SK-N-SH treated with all-trans-retinoic acid at 6 μM for 48 hours (cell line): ENCODE results near the gene MRLN.
"Not testable (repeated sequence)": the region's sequence is repeated elsewhere in the genome, so short reads cannot be mapped to it uniquely, and the experiment has no call there.

ENCODE experiments used
- ATAC-seq: fragments of 200-7000 bp; cut with Tn5 transposase; 3 replicates; pipeline ENCODE4 v1.9.1; 2020; ENCODE audit warnings: mild to moderate bottlenecking, moderate library complexity
- ARNTL ChIP-seq: fragments of 450-650 bp; formaldehyde crosslinking; IDR thresholded peaks from 2 replicates; pipeline ENCODE4 v1.5.0; 2020; ENCODE audit warnings: low read depth, mild to moderate bottlenecking, moderate library complexity, borderline replicate concordance
- BACH2 ChIP-seq: fragments of 250-450 bp; sonication (Bioruptor Pico); IDR thresholded peaks from 2 replicates; pipeline ENCODE4 v1.9.0; 2021; ENCODE audit warnings: mild to moderate bottlenecking, borderline replicate concordance
- CREB5 ChIP-seq: fragments of 250-450 bp; sonication (Bioruptor Pico); IDR thresholded peaks from 2 replicates; pipeline ENCODE4 v1.5.1; 2020; ENCODE audit warnings: low read depth, mild to moderate bottlenecking, moderate library complexity
- CSDC2 ChIP-seq: fragments of 250-450 bp; sonication (Bioruptor Pico); IDR thresholded peaks from 2 replicates; pipeline ENCODE4 v1.5.0; 2020; ENCODE audit warnings: mild to moderate bottlenecking, moderate library complexity
- CSRNP3 ChIP-seq: fragments of 250-450 bp; sonication (Bioruptor Pico); IDR thresholded peaks from 2 replicates; pipeline ENCODE4 v1.5.1; 2021; ENCODE audit warnings: mild to moderate bottlenecking, moderate library complexity
- ESRRG ChIP-seq: fragments of 250-450 bp; sonication (Bioruptor Pico); IDR thresholded peaks from 2 replicates; pipeline ENCODE4 v1.6.1; 2021; ENCODE audit warnings: mild to moderate bottlenecking
- GLIS3 ChIP-seq: fragments of 250-450 bp; sonication (Bioruptor Pico); IDR thresholded peaks from 2 replicates; pipeline ENCODE4 v1.5.0; 2020; ENCODE audit warnings: mild to moderate bottlenecking, moderate library complexity
- ISL1 ChIP-seq: fragments of 250-450 bp; sonication (Bioruptor Pico); IDR thresholded peaks from 2 replicates; pipeline ENCODE4 v2.1.2; 2022; ENCODE audit warnings: mild to moderate bottlenecking, moderate library complexity
- OSR1 ChIP-seq: fragments of 250-450 bp; sonication (Bioruptor Pico); IDR thresholded peaks from 2 replicates; pipeline ENCODE4 v1.8.0; 2022; ENCODE audit warnings: moderate library complexity, mild to moderate bottlenecking, inconsistent platforms
- PATZ1 ChIP-seq: fragments of 250-450 bp; sonication (Bioruptor Pico); IDR thresholded peaks from 2 replicates; pipeline ENCODE4 v1.8.0; 2020; ENCODE audit warnings: mild to moderate bottlenecking, moderate library complexity, borderline replicate concordance
- POU6F1 ChIP-seq: fragments of 250-450 bp; sonication (Bioruptor Pico); IDR thresholded peaks from 2 replicates; pipeline ENCODE4 v1.8.0; 2021; ENCODE audit warnings: low read depth, mild to moderate bottlenecking, moderate library complexity, borderline replicate concordance
- PPARA ChIP-seq: fragments of 250-450 bp; sonication (Bioruptor Pico); IDR thresholded peaks from 2 replicates; pipeline ENCODE4 v1.5.0; 2020; ENCODE audit warnings: mild to moderate bottlenecking, borderline replicate concordance
- SNAI2 ChIP-seq: fragments of 250-450 bp; sonication (Bioruptor Pico); IDR thresholded peaks from 2 replicates; pipeline ENCODE4 v1.5.0; 2020; ENCODE audit warnings: mild to moderate bottlenecking, moderate library complexity
- TCF4 ChIP-seq: fragments of 250-450 bp; sonication (Bioruptor Pico); IDR thresholded peaks from 2 replicates; pipeline ENCODE4 v1.8.0; 2021; ENCODE audit warnings: mild to moderate bottlenecking, moderate library complexity, borderline replicate concordance
- TOX ChIP-seq: fragments of 250-450 bp; sonication (Bioruptor Pico); IDR thresholded peaks from 2 replicates; pipeline ENCODE4 v1.8.0; 2021; ENCODE audit warnings: mild to moderate bottlenecking, moderate library complexity, borderline replicate concordance
- TSHZ2 ChIP-seq: fragments of 250-450 bp; sonication (Bioruptor Pico); IDR thresholded peaks from 2 replicates; pipeline ENCODE4 v1.5.0; 2020; ENCODE audit warnings: mild to moderate bottlenecking, moderate library complexity
- ZC3H10 ChIP-seq: fragments of 250-450 bp; sonication (Bioruptor Pico); IDR thresholded peaks from 2 replicates; pipeline ENCODE4 v1.5.1; 2021; ENCODE audit warnings: mild to moderate bottlenecking, moderate library complexity
- ZFP3 ChIP-seq: fragments of 250-450 bp; sonication (Bioruptor Pico); IDR thresholded peaks from 2 replicates; pipeline ENCODE4 v1.5.0; 2020; ENCODE audit warnings: mild to moderate bottlenecking, moderate library complexity
- ZFP30 ChIP-seq: fragments of 450-650 bp; formaldehyde crosslinking; IDR thresholded peaks from 2 replicates; pipeline ENCODE4 v1.5.0; 2022; ENCODE audit warnings: mild to moderate bottlenecking, moderate library complexity
- ZNF565 ChIP-seq: fragments of 450-650 bp; formaldehyde crosslinking; conservative IDR thresholded peaks from 2 replicates; pipeline ENCODE4 v1.5.0; 2020; ENCODE audit warnings: low read depth, mild to moderate bottlenecking, moderate library complexity
- ZNF70 ChIP-seq: fragments of 450-650 bp; formaldehyde crosslinking; IDR thresholded peaks from 2 replicates; pipeline ENCODE4 v1.5.0; 2020; ENCODE audit warnings: mild to moderate bottlenecking, moderate library complexity
- ZNF8 ChIP-seq: fragments of 450-650 bp; formaldehyde crosslinking; IDR thresholded peaks from 2 replicates; pipeline ENCODE4 v1.5.0; 2020; ENCODE audit warnings: mild to moderate bottlenecking, moderate library complexity

MRLN gene

GRCh38 chr10:59745163-59745650, 8.0 kb downstream of the MRLN start (continued):
- TF ChIP-seq PATZ1 (CRISPR knock-in tag) (no peak), BACH2 (no peak)

GRCh38 chr10:59744762-59745161, 8.5 kb downstream of the MRLN start:
- ATAC-seq: not testable (repeated sequence)

- ATAC-seq: not testable (repeated sequence)
Observed at GRCh38 chr10:59744156-59744555, 9.1 kb downstream of the MRLN start.

GRCh38 chr10:59741583-59741982, 11.7 kb downstream of the MRLN start:
- no peak for ATAC-seq
- no peak for TF ChIP-seq CREB5 (CRISPR knock-in tag)
- TF ChIP-seq BACH2: no peak
- TF ChIP-seq ARNTL (CRISPR knock-in tag): no peak
- no peak for TF ChIP-seq ZFP3
- no peak for TF ChIP-seq TOX (CRISPR knock-in tag)
- no peak for TF ChIP-seq OSR1 (CRISPR knock-in tag)
- no peak for TF ChIP-seq ESRRG (CRISPR knock-in tag)
- no peak for TF ChIP-seq POU6F1 (CRISPR knock-in tag)
- TF ChIP-seq ZNF70 (CRISPR knock-in tag): no peak
- no peak for TF ChIP-seq CSDC2 (CRISPR knock-in tag)
- no peak for TF ChIP-seq ZNF8 (CRISPR knock-in tag)
- TF ChIP-seq ZC3H10: no peak
- no peak for TF ChIP-seq PPARA
- no peak for TF ChIP-seq ZFP30 (CRISPR knock-in tag)

- ATAC-seq: no peak
- TF ChIP-seq ZNF70 (CRISPR knock-in tag) (no peak), TOX (CRISPR knock-in tag) (no peak), OSR1 (CRISPR knock-in tag) (no peak), ZFP3 (no peak), ESRRG (CRISPR knock-in tag) (no peak), ZNF565 (CRISPR knock-in tag) (no peak)
- TF ChIP-seq, all 23 proteins: peak for 0
Observed at GRCh38 chr10:59741048-59741447, 12.2 kb downstream of the MRLN start.

- TF ChIP-seq ZFP3 (no peak), ZNF8 (CRISPR knock-in tag) (no peak), ESRRG (CRISPR knock-in tag) (no peak), PPARA (no peak), POU6F1 (CRISPR knock-in tag) (no peak), ISL1 (CRISPR knock-in tag) (no peak), TCF4 (CRISPR knock-in tag) (no peak), ARNTL (CRISPR knock-in tag) (no peak), GLIS3 (no peak), SNAI2 (CRISPR knock-in tag) (no peak), TOX (CRISPR knock-in tag) (no peak), ZNF70 (CRISPR knock-in tag) (no peak), CSRNP3 (CRISPR knock-in tag) (no peak), TSHZ2 (CRISPR knock-in tag) (no peak)
- no peak for ATAC-seq
Observed at GRCh38 chr10:59736749-59737148, 16.5 kb downstream of the MRLN start.
